Natural killer cell (primary cell): ENCODE measurements around the gene DNMBP. TPM values are rescaled to one million over a fixed set of nuclear protein-coding genes. Genes with fewer than 3 reads are reported as not detected.

Experiments used
- ATAC-seq, 3 donors: fragments of 150-1000 bp in 2 of 3; fragments of 200-7000 bp in 1 of 3; cut with Tn5 transposase; 1 replicate in 1 of 3; 2 replicates in 2 of 3; pipeline ENCODE4 v1.10.0; 2021; ENCODE audit warnings: mild to moderate bottlenecking in 2 of 3, moderate library complexity in 2 of 3
- DNase-seq, 2 donors: peaks; one replicate each; pipeline versions ENCODE4 v3.0.0 to v3.0.0-alpha.2; 2013 to 2021; ENCODE audit warnings: mixed read lengths in 1 of 2
- H3K27ac ChIP-seq: one replicate; pipeline ENCODE4 v1.5.1; 2013; ENCODE audit warnings: mild to moderate bottlenecking, low read length
- H3K27me3 ChIP-seq: one replicate; pipeline ENCODE4 v1.6.1; 2013; ENCODE audit warnings: low read length; ENCODE audit not compliant: control insufficient read depth, insufficient read depth
- H3K36me3 ChIP-seq: one replicate; pipeline ENCODE4 v1.6.1; 2013; ENCODE audit warnings: low read length; ENCODE audit not compliant: control insufficient read depth, insufficient read depth
- H3K4me1 ChIP-seq: one replicate; pipeline ENCODE4 v1.6.1; 2013; ENCODE audit warnings: low read length; ENCODE audit not compliant: control insufficient read depth, insufficient read depth
- H3K4me3 ChIP-seq: one replicate; pipeline ENCODE4 v1.5.1; 2013; ENCODE audit warnings: low read length
- H3K9me3 ChIP-seq: one replicate; pipeline ENCODE4 v1.6.1; 2013; ENCODE audit warnings: low read length; ENCODE audit not compliant: control insufficient read depth, insufficient read depth
- H3K27ac Mint-ChIP-seq, 2 donors: one replicate each; pipeline ENCODE4 v1.8.0; 2022; ENCODE audit warnings: mild to moderate bottlenecking in 2 of 2, mixed read lengths in 2 of 2, moderate library complexity in 1 of 2
- H3K27me3 Mint-ChIP-seq, 2 donors: one replicate each; pipeline ENCODE4 v1.8.0; 2022; ENCODE audit warnings: low read depth in 2 of 2, mixed read lengths in 2 of 2
- H3K36me3 Mint-ChIP-seq: one replicate; pipeline ENCODE4 v1.8.0; 2022; ENCODE audit warnings: mixed read lengths
- H3K4me1 Mint-ChIP-seq, 2 donors: one replicate each; pipeline ENCODE4 v1.8.0; 2022; ENCODE audit warnings: mixed read lengths in 2 of 2
- H3K4me3 Mint-ChIP-seq: one replicate; pipeline ENCODE4 v1.8.0; 2022; ENCODE audit warnings: mild to moderate bottlenecking, moderate library complexity, mixed read lengths
- H3K9me3 Mint-ChIP-seq, 2 donors: one replicate each; pipeline ENCODE4 v1.8.0; 2022; ENCODE audit warnings: mixed read lengths in 2 of 2
- CTCF ChIP-seq: fragments of 200-600 bp; IDR thresholded peaks from one replicate; pipeline ENCODE4 v1.8.0; 2022; ENCODE audit warnings: antibody characterized with exemption
- WGBS: methylation state at CpG from one replicate; pipeline ENCODE4 v1.1.7; 2013; ENCODE audit warnings: missing lambda C conversion rate; ENCODE audit not compliant: insufficient coverage; 5-methylcytosine and 5-hydroxymethylcytosine counted together
- intact Hi-C: fragments of 100-400 bp; cut with micrococcal nuclease; formaldehyde crosslinking; loops from one replicate; pipeline ENCODE4 v1.14.2; 2022
- total RNA-seq, 4 donors: library from RNA; stranded (reverse); fragments of 120-200 nt in 1 of 4; gene quantifications; one replicate each; pipeline versions ENCODE4 v1.2.3 to v1.2.4, GENCODE V29; 2013 to 2022

DNMBP gene
- total RNA-seq, 3 donors from 2014 or later (not counting 1 experiment from before 2014, with no cell fraction given): 13.8 to 15.4 (median 14.4) TPM

GRCh38 chr10:99850021-99850766 lies 159.6 kb downstream of the DNMBP start:
- no peak for DNase-seq
- H3K4me1 ChIP-seq: peaks cover 10% of the 10 kb centered on the region
- Mint-ChIP-seq H3K36me3 (no peaks in the 10 kb centered on the region), H3K27ac (no peak overlapping the region), H3K4me1 (peaks cover 10 to 11% of the 10 kb centered on the region in 2 donors), H3K4me3 (no peak overlapping the region), H3K27me3 (peaks cover 0 to 2% of the 10 kb centered on the region in 2 donors), H3K9me3 (no peaks in the 10 kb centered on the region)
- 90% methylated on average over 11 of the region's 11 CpGs for WGBS
- peaks cover 3% of the 10 kb centered on the region for H3K27me3 ChIP-seq
- intact Hi-C loops: no loop called here
- no peak for TF ChIP-seq CTCF
- H3K36me3 ChIP-seq: no peaks in the 10 kb centered on the region
- H3K27ac ChIP-seq: no peak overlapping the region
- no peak overlapping the region for H3K4me3 ChIP-seq
- no peak for ATAC-seq
- no peaks in the 10 kb centered on the region for H3K9me3 ChIP-seq

- Mint-ChIP-seq H3K27me3 (peaks cover 0 to 2% of the 10 kb centered on the region in 2 donors), H3K36me3 (no peaks in the 10 kb centered on the region), H3K27ac (no peak overlapping the region), H3K9me3 (no peaks in the 10 kb centered on the region), H3K4me3 (no peak overlapping the region), H3K4me1 (peaks cover 10 to 11% of the 10 kb centered on the region in 2 donors)
- no peaks in the 10 kb centered on the region for H3K36me3 ChIP-seq
- no peak overlapping the region for H3K27ac ChIP-seq
- H3K9me3 ChIP-seq: no peaks in the 10 kb centered on the region
- no peak for TF ChIP-seq CTCF
- ATAC-seq (no peak), DNase-seq (no peak)
- peaks cover 10% of the 10 kb centered on the region for H3K4me1 ChIP-seq
- peaks cover 3% of the 10 kb centered on the region for H3K27me3 ChIP-seq
- WGBS: 97% methylated on average over 2 of the region's 2 CpGs
- intact Hi-C loops: loop anchor here (10.0 kb wide), 1 partner anchor 165 kb away; no protein-coding TSS in a partner anchor
- H3K4me3 ChIP-seq: no peak overlapping the region
These were observed 160.2 kb downstream of the DNMBP start for GRCh38 chr10:99849536-99849935.

- no peaks in the 10 kb centered on the region for H3K36me3 ChIP-seq
- intact Hi-C loops: loop anchor here (10.0 kb wide), 1 partner anchor 166 kb away; no protein-coding TSS in a partner anchor
- H3K4me1 ChIP-seq: peaks cover 10% of the 10 kb centered on the region
- Mint-ChIP-seq H3K27ac (no peak overlapping the region), H3K27me3 (peaks cover 0 to 2% of the 10 kb centered on the region in 2 donors), H3K36me3 (no peaks in the 10 kb centered on the region), H3K9me3 (no peaks in the 10 kb centered on the region), H3K4me3 (no peak overlapping the region), H3K4me1 (peaks cover 10 to 11% of the 10 kb centered on the region in 2 donors)
- H3K4me3 ChIP-seq: no peak overlapping the region
- ATAC-seq: no peak
- no peaks in the 10 kb centered on the region for H3K9me3 ChIP-seq
- no peak overlapping the region for H3K27ac ChIP-seq
- no peak for TF ChIP-seq CTCF
- 96% methylated on average over 7 of the region's 7 CpGs for WGBS
- no peak for DNase-seq
- peaks cover 3% of the 10 kb centered on the region for H3K27me3 ChIP-seq
These were observed 160.7 kb downstream of the DNMBP start for GRCh38 chr10:99849057-99849456.
